HEK293 (cell line): Measurements from ENCODE around the gene HSPB2.

Source experiments
- HOXC10 ChIP-seq: sonication (generic); formaldehyde crosslinking; IDR thresholded peaks from 2 replicates; pipeline ENCODE4 v1.8.1; 2023; ENCODE audit warnings: mild to moderate bottlenecking, missing genetic modification reagents
- IKZF3 ChIP-seq: fragments of 450-650 bp; IDR thresholded peaks from 2 replicates; pipeline ENCODE4 v1.5.0; 2018; ENCODE audit warnings: missing biosample characterization, mild to moderate bottlenecking, missing genetic modification characterization, moderate library complexity
- MYNN ChIP-seq: fragments of 450-650 bp; formaldehyde crosslinking; IDR thresholded peaks from 2 replicates; pipeline ENCODE4 v1.5.1; 2016; ENCODE audit warnings: missing biosample characterization, missing genetic modification characterization, borderline replicate concordance
- PRDM1 ChIP-seq: fragments of 450-650 bp; formaldehyde crosslinking; IDR thresholded peaks from 2 replicates; pipeline ENCODE4; 2016; ENCODE audit warnings: missing biosample characterization, missing genetic modification characterization
- SALL2 ChIP-seq: fragments of 450-650 bp; formaldehyde crosslinking; IDR thresholded peaks from 2 replicates; pipeline ENCODE4 v1.5.0; 2017; ENCODE audit warnings: missing biosample characterization, mild to moderate bottlenecking, missing genetic modification characterization, borderline replicate concordance
- TRIM28 ChIP-seq: IDR thresholded peaks from 2 replicates; pipeline ENCODE4 v1.6.1; 2011; ENCODE audit warnings: low read length, control low read depth, borderline replicate concordance
- ZFHX2 ChIP-seq: fragments of 450-650 bp; formaldehyde crosslinking; conservative IDR thresholded peaks from 2 replicates; pipeline ENCODE4 v1.5.1; 2016; ENCODE audit warnings: missing biosample characterization, missing genetic modification characterization
- ZNF10 ChIP-seq: fragments of 450-650 bp; formaldehyde crosslinking; IDR thresholded peaks from 2 replicates; pipeline ENCODE4 v1.5.1; 2017; ENCODE audit warnings: missing biosample characterization, missing genetic modification characterization
- ZNF23 ChIP-seq: fragments of 450-650 bp; formaldehyde crosslinking; IDR thresholded peaks from 2 replicates; pipeline ENCODE4 v1.5.1; 2016; ENCODE audit warnings: missing biosample characterization, missing genetic modification characterization, borderline replicate concordance
- ZNF324 ChIP-seq: fragments of 450-650 bp; formaldehyde crosslinking; IDR thresholded peaks from 2 replicates; pipeline ENCODE4 v1.5.1; 2016; ENCODE audit warnings: missing biosample characterization, missing genetic modification characterization
- ZNF366 ChIP-seq: fragments of 450-650 bp; formaldehyde crosslinking; conservative IDR thresholded peaks from 2 replicates; pipeline ENCODE4 v1.5.1; 2016; ENCODE audit warnings: missing biosample characterization, missing genetic modification characterization
- ZNF391 ChIP-seq: fragments of 450-650 bp; formaldehyde crosslinking; IDR thresholded peaks from 2 replicates; pipeline ENCODE4 v1.5.1; 2016; ENCODE audit warnings: low read depth, missing biosample characterization, missing genetic modification characterization, borderline replicate concordance
- ZNF416 ChIP-seq: fragments of 450-650 bp; formaldehyde crosslinking; IDR thresholded peaks from 2 replicates; pipeline ENCODE4 v1.5.1; 2016; ENCODE audit warnings: missing biosample characterization, missing genetic modification characterization
- ZNF473 ChIP-seq: fragments of 450-650 bp; formaldehyde crosslinking; IDR thresholded peaks from 2 replicates; pipeline ENCODE4 v1.5.1; 2017; ENCODE audit warnings: missing biosample characterization, missing genetic modification characterization
- ZNF48 ChIP-seq: fragments of 450-650 bp; formaldehyde crosslinking; IDR thresholded peaks from 2 replicates; pipeline ENCODE4 v1.5.1; 2016; ENCODE audit warnings: missing biosample characterization, missing genetic modification characterization
- ZNF514 ChIP-seq: fragments of 450-650 bp; formaldehyde crosslinking; IDR thresholded peaks from 2 replicates; pipeline ENCODE4 v1.5.1; 2016; ENCODE audit warnings: missing biosample characterization, missing genetic modification characterization
- ZNF549 ChIP-seq: fragments of 450-650 bp; IDR thresholded peaks from 2 replicates; pipeline ENCODE4 v1.5.1; 2018; ENCODE audit warnings: missing biosample characterization, missing genetic modification characterization, mild to moderate bottlenecking, inconsistent platforms, moderate library complexity
- ZNF558 ChIP-seq: fragments of 450-650 bp; formaldehyde crosslinking; IDR thresholded peaks from 2 replicates; pipeline ENCODE4 v1.5.1; 2016; ENCODE audit warnings: missing biosample characterization, missing genetic modification characterization
- ZNF596 ChIP-seq: fragments of 450-650 bp; IDR thresholded peaks from 2 replicates; pipeline ENCODE4 v1.5.0; 2018; ENCODE audit warnings: missing biosample characterization, mild to moderate bottlenecking, missing genetic modification characterization, moderate library complexity
- ZNF621 ChIP-seq: fragments of 450-650 bp; formaldehyde crosslinking; IDR thresholded peaks from 2 replicates; pipeline ENCODE4 v1.5.1; 2017; ENCODE audit warnings: missing biosample characterization, missing genetic modification characterization
- ZNF654 ChIP-seq: fragments of 450-650 bp; formaldehyde crosslinking; IDR thresholded peaks from 2 replicates; pipeline ENCODE4 v1.5.1; 2016; ENCODE audit warnings: low read depth, missing biosample characterization, missing genetic modification characterization
- TF ChIP-seq, protein P1 (sequence below): fragments of 450-650 bp; formaldehyde crosslinking; IDR thresholded peaks from 2 replicates; pipeline ENCODE4 v1.5.1; 2016; ENCODE audit warnings: missing biosample characterization, missing genetic modification characterization
- TF ChIP-seq, protein P2 (sequence below): fragments of 450-650 bp; formaldehyde crosslinking; IDR thresholded peaks from 2 replicates; pipeline ENCODE4 v1.5.1; 2016; ENCODE audit warnings: missing biosample characterization, missing genetic modification characterization
- TF ChIP-seq, protein P3 (sequence below): fragments of 450-650 bp; formaldehyde crosslinking; IDR thresholded peaks from 2 replicates; pipeline ENCODE4 v1.5.1; 2016; ENCODE audit warnings: missing biosample characterization, missing genetic modification characterization
- TF ChIP-seq, protein P4 (sequence below): fragments of 450-650 bp; formaldehyde crosslinking; IDR thresholded peaks from 2 replicates; pipeline ENCODE4 v1.5.1; 2017; ENCODE audit warnings: missing biosample characterization, mild to moderate bottlenecking, missing genetic modification characterization, moderate library complexity
- TF ChIP-seq, protein P5 (sequence below): fragments of 450-650 bp; formaldehyde crosslinking; IDR thresholded peaks from 2 replicates; pipeline ENCODE4 v1.5.1; 2016; ENCODE audit warnings: missing biosample characterization, missing genetic modification characterization
- TF ChIP-seq, protein P6 (sequence below): fragments of 450-650 bp; formaldehyde crosslinking; IDR thresholded peaks from 2 replicates; pipeline ENCODE4 v1.5.1; 2016; ENCODE audit warnings: missing biosample characterization, missing genetic modification characterization

The HSPB2 gene

DNA sequence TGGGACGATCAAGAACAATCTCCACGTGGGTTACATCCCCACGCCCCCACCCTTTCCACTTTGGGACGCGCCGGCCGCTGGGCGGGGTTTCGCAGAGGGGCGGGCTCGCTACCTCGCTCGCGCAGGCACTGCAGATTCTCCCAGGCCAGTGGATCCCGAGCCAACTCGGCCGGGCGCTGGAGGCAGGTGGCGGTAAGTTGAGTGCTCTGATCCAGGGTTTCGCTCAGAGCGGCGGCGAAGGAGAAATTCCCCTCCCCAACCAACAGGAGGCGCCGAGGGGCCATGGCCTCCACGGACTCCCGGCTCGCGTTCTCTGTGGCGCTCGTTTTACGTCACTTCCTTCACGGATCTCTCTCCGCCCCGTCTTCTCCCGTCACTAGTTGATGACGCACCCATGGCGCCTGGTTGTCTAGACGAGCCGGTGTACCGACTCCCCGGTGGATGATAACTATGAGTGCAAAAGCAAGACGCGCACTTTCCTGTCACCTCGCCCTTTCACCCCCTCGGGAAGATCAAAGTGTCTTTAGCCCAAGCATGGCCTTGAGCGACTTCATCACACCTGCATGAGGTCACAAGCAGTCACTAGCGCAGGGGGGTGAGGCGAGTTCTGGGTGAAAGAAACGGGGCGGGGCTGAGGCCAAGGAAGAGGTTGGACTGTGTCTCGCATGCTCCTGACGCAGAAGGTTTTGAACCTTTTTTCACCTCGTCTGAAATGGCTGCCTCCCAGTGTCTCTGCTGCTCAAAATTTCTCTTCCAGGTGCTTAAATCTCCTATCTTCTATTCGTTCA, 33.5 kb upstream of the HSPB2 start, which contains the start of the genes CFAP68 and FDXACB1 (continued):
- TF ChIP-seq ZNF549 (tag by site-specific recombination) (no peak), ZNF654 (tag by site-specific recombination) (peak; percentile 63), MYNN (no peak), ZNF596 (tag by site-specific recombination) (no peak), PRDM1 (tag by site-specific recombination) (peak; percentile 62), ZNF324 (tag by site-specific recombination) (peak; percentile 69; the same call in 1 of the 2 replicates), TRIM28 (peak; percentile 80; the same call in 1 of the 2 replicates), ZNF416 (tag by site-specific recombination) (no peak), ZNF391 (tag by site-specific recombination) (no peak; the same call in 1 of the 2 replicates), HOXC10 (CRISPR knock-in tag) (no peak), ZNF48 (tag by site-specific recombination) (no peak), ZFHX2 (peak; percentile 73), ZNF10 (tag by site-specific recombination) (no peak), ZNF514 (tag by site-specific recombination) (no peak), ZNF558 (tag by site-specific recombination) (no peak), SALL2 (tag by site-specific recombination) (no peak), ZNF473 (tag by site-specific recombination) (no peak), ZNF621 (tag by site-specific recombination) (no peak), ZNF23 (tag by site-specific recombination) (no peak), IKZF3 (tag by site-specific recombination) (peak; percentile 73), ZNF366 (peak; percentile 76)
- TF ChIP-seq, protein P1, sequence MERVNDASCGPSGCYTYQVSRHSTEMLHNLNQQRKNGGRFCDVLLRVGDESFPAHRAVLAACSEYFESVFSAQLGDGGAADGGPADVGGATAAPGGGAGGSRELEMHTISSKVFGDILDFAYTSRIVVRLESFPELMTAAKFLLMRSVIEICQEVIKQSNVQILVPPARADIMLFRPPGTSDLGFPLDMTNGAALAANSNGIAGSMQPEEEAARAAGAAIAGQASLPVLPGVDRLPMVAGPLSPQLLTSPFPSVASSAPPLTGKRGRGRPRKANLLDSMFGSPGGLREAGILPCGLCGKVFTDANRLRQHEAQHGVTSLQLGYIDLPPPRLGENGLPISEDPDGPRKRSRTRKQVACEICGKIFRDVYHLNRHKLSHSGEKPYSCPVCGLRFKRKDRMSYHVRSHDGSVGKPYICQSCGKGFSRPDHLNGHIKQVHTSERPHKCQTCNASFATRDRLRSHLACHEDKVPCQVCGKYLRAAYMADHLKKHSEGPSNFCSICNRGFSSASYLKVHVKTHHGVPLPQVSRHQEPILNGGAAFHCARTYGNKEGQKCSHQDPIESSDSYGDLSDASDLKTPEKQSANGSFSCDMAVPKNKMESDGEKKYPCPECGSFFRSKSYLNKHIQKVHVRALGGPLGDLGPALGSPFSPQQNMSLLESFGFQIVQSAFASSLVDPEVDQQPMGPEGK (tag by site-specific recombination) = peak; percentile 68
- TF ChIP-seq, protein P2, sequence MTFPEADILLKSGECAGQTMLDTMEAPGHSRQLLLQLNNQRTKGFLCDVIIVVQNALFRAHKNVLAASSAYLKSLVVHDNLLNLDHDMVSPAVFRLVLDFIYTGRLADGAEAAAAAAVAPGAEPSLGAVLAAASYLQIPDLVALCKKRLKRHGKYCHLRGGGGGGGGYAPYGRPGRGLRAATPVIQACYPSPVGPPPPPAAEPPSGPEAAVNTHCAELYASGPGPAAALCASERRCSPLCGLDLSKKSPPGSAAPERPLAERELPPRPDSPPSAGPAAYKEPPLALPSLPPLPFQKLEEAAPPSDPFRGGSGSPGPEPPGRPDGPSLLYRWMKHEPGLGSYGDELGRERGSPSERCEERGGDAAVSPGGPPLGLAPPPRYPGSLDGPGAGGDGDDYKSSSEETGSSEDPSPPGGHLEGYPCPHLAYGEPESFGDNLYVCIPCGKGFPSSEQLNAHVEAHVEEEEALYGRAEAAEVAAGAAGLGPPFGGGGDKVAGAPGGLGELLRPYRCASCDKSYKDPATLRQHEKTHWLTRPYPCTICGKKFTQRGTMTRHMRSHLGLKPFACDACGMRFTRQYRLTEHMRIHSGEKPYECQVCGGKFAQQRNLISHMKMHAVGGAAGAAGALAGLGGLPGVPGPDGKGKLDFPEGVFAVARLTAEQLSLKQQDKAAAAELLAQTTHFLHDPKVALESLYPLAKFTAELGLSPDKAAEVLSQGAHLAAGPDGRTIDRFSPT (tag by site-specific recombination) = no peak
- TF ChIP-seq, protein P3, sequence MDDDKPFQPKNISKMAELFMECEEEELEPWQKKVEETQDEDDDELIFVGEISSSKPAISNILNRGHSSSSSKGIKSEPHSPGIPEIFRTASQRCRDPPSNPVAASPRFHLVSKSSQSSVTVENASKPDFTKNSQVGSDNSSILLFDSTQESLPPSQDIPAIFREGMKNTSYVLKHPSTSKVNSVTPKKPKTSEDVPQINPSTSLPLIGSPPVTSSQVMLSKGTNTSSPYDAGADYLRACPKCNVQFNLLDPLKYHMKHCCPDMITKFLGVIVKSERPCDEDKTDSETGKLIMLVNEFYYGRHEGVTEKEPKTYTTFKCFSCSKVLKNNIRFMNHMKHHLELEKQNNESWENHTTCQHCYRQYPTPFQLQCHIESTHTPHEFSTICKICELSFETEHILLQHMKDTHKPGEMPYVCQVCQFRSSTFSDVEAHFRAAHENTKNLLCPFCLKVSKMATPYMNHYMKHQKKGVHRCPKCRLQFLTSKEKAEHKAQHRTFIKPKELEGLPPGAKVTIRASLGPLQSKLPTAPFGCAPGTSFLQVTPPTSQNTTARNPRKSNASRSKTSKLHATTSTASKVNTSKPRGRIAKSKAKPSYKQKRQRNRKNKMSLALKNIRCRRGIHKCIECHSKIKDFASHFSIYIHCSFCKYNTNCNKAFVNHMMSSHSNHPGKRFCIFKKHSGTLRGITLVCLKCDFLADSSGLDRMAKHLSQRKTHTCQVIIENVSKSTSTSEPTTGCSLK = no peak
- TF ChIP-seq, protein P4, sequence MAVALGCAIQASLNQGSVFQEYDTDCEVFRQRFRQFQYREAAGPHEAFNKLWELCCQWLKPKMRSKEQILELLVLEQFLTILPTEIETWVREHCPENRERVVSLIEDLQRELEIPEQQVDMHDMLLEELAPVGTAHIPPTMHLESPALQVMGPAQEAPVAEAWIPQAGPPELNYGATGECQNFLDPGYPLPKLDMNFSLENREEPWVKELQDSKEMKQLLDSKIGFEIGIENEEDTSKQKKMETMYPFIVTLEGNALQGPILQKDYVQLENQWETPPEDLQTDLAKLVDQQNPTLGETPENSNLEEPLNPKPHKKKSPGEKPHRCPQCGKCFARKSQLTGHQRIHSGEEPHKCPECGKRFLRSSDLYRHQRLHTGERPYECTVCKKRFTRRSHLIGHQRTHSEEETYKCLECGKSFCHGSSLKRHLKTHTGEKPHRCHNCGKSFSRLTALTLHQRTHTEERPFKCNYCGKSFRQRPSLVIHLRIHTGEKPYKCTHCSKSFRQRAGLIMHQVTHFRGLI (tag by site-specific recombination) = 0 out of 2 replicates have a peak, but pooled peaks have one; percentile 18
- TF ChIP-seq, protein P5, sequence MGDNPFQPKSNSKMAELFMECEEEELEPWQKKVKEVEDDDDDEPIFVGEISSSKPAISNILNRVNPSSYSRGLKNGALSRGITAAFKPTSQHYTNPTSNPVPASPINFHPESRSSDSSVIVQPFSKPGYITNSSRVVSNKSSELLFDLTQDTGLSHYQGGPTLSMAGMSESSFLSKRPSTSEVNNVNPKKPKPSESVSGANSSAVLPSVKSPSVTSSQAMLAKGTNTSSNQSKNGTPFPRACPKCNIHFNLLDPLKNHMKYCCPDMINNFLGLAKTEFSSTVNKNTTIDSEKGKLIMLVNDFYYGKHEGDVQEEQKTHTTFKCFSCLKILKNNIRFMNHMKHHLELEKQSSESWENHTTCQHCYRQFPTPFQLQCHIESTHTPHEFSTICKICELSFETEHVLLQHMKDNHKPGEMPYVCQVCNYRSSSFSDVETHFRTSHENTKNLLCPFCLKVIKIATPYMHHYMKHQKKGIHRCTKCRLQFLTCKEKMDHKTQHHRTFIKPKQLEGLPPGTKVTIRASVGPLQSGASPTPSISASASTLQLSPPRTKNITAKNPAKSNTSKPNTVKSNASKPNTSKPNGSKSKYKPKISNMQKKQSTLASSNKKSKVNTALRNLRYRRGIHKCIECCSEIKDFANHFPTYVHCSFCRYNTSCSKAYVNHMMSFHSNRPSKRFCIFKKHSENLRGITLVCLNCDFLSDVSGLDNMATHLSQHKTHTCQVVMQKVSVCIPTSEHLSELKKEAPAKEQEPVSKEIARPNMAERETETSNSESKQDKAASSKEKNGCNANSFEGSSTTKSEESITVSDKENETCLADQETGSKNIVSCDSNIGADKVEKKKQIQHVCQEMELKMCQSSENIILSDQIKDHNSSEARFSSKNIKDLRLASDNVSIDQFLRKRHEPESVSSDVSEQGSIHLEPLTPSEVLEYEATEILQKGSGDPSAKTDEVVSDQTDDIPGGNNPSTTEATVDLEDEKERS (tag by site-specific recombination) = no peak
- TF ChIP-seq, protein P6, sequence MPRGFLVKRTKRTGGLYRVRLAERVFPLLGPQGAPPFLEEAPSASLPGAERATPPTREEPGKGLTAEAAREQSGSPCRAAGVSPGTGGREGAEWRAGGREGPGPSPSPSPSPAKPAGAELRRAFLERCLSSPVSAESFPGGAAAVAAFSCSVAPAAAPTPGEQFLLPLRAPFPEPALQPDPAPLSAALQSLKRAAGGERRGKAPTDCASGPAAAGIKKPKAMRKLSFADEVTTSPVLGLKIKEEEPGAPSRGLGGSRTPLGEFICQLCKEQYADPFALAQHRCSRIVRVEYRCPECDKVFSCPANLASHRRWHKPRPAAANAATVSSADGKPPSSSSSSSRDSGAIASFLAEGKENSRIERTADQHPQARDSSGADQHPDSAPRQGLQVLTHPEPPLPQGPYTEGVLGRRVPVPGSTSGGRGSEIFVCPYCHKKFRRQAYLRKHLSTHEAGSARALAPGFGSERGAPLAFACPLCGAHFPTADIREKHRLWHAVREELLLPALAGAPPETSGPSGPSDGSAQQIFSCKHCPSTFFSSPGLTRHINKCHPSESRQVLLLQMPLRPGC (tag by site-specific recombination) = peak; percentile 43; the same call in 1 of the 2 replicates
